B cell (primary cell): ENCODE measurements around the gene CORO2B. TPM values are rescaled to one million over a fixed set of nuclear protein-coding genes. Genes with fewer than 3 reads are reported as not detected.

Experiments used
- ATAC-seq: fragments of 200-7000 bp; cut with Tn5 transposase; one replicate; pipeline ENCODE4 v1.10.0; 2021; ENCODE audit warnings: low read depth, mild to moderate bottlenecking, moderate number of reproducible peaks, moderate library complexity
- CTCF ChIA-PET: fragments of 350-600 bp; sonication (Branson Sonifier 250); formaldehyde crosslinking; loops from one replicate; lab custom pipeline; 2021; ENCODE audit warnings: antibody characterized with exemption, inconsistent platforms; lab: Charles Lee
- POLR2A ChIA-PET: fragments of 350-600 bp; sonication (Branson Sonifier 250); formaldehyde crosslinking; loops from one replicate; lab custom pipeline; 2021; ENCODE audit warnings: antibody characterized with exemption; lab: Charles Lee
- DNase-seq: peaks from one replicate; pipeline ENCODE4 v3.0.0; 2013
- H2AFZ ChIP-seq: 2 replicates; pipeline ENCODE4 v1.6.1; 2012; ENCODE audit warnings: mild to moderate bottlenecking, low read depth, low read length; ENCODE audit not compliant: insufficient read depth, poor library complexity, severe bottlenecking
- H3K27ac ChIP-seq, 2 donors: 1 replicate in 1 of 2; 2 replicates in 1 of 2; pipeline ENCODE4 v1.5.1; 2012 to 2013; ENCODE audit warnings: low read length in 2 of 2, mild to moderate bottlenecking in 2 of 2, moderate library complexity in 1 of 2
- H3K27me3 ChIP-seq, 4 experiments: fragments of 200-600 bp in 1 of 4; sonication (generic) in 1 of 4; replicated peaks in 1 of 4; 1 replicate in 2 of 4; 2 replicates in 2 of 4; pipeline versions ENCODE4 v1.6.1 to v1.7.0; 2013 to 2016; ENCODE audit warnings: low read length in 3 of 4, mild to moderate bottlenecking in 2 of 4, mixed read lengths in 1 of 4, moderate library complexity in 1 of 4; ENCODE audit not compliant: insufficient read depth in 4 of 4, control insufficient read depth in 3 of 4; ENCODE audit errors: control extremely low read depth in 1 of 4
- H3K36me3 ChIP-seq, 2 experiments: replicated peaks in 1 of 2; 1 replicate in 1 of 2; 2 replicates in 1 of 2; pipeline versions ENCODE4 v1.6.1 to v1.7.1; 2013; ENCODE audit warnings: low read length in 1 of 2; ENCODE audit not compliant: insufficient read depth in 2 of 2, control insufficient read depth in 1 of 2; ENCODE audit errors: control extremely low read depth in 1 of 2, extremely low read depth in 1 of 2
- H3K4me1 ChIP-seq, 2 donors: fragments of 200-600 bp in 1 of 2; sonication (generic) in 1 of 2; 1 replicate in 1 of 2; 2 replicates in 1 of 2; pipeline versions ENCODE4 v1.5.1 to v1.6.1; 2013 to 2017; ENCODE audit warnings: low read length in 2 of 2; ENCODE audit not compliant: control insufficient read depth in 2 of 2, insufficient read depth in 2 of 2
- H3K4me2 ChIP-seq: replicated peaks from 2 replicates; pipeline ENCODE3; 2012; ENCODE audit warnings: mild to moderate bottlenecking, low read depth, low read length; ENCODE audit not compliant: poor library complexity, severe bottlenecking
- H3K4me3 ChIP-seq, 5 experiments: fragments of 200-600 bp in 1 of 5; sonication (generic) in 1 of 5; 1 replicate in 3 of 5; 2 replicates in 2 of 5; pipeline versions ENCODE4 v1.5.1 to v1.7.0; 2011 to 2016; ENCODE audit warnings: low read length in 4 of 5, mild to moderate bottlenecking in 4 of 5, low read depth in 2 of 5, control low read depth in 1 of 5, moderate library complexity in 1 of 5; ENCODE audit not compliant: insufficient read depth in 1 of 5; ENCODE audit errors: control extremely low read depth in 1 of 5, extremely low read depth in 1 of 5
- H3K79me2 ChIP-seq: fragments of 200-600 bp; sonication (generic); one replicate; pipeline ENCODE4 v1.6.0; 2016; ENCODE audit warnings: low read length; ENCODE audit not compliant: control insufficient read depth, insufficient read depth
- H3K9ac ChIP-seq: fragments of 200-600 bp; sonication (generic); 2 replicates; pipeline ENCODE4 v1.6.1; 2017; ENCODE audit warnings: mild to moderate bottlenecking, low read length, moderate library complexity
- H3K9me3 ChIP-seq, 3 donors: one replicate each; pipeline versions ENCODE4 v1.6.1 to v1.7.1; 2013; ENCODE audit warnings: low read length in 2 of 3; ENCODE audit not compliant: control insufficient read depth in 2 of 3, insufficient read depth in 1 of 3; ENCODE audit errors: control extremely low read depth in 1 of 3
- H4K20me1 ChIP-seq: 2 replicates; pipeline ENCODE4 v1.6.0; 2012; ENCODE audit warnings: mild to moderate bottlenecking, low read length; ENCODE audit not compliant: insufficient read depth, control insufficient read depth, poor library complexity, severe bottlenecking
- H3K27ac Mint-ChIP-seq: one replicate; pipeline ENCODE4 v1.8.0; 2021; ENCODE audit warnings: mixed read lengths
- H3K27me3 Mint-ChIP-seq: one replicate; pipeline ENCODE4 v1.8.0; 2021; ENCODE audit warnings: mixed read lengths
- H3K4me1 Mint-ChIP-seq: one replicate; pipeline ENCODE4 v1.8.0; 2021; ENCODE audit warnings: mixed read lengths
- H3K4me3 Mint-ChIP-seq: one replicate; pipeline ENCODE4 v1.8.0; 2021; ENCODE audit warnings: mixed read lengths
- H3K9me3 Mint-ChIP-seq: one replicate; pipeline ENCODE4 v1.8.0; 2022; ENCODE audit warnings: mixed read lengths; ENCODE audit not compliant: insufficient read depth
- EZH2 ChIP-seq: IDR thresholded peaks from 2 replicates; pipeline ENCODE4 v1.6.1; 2012; ENCODE audit warnings: borderline replicate concordance, low read depth, mild to moderate bottlenecking, moderate library complexity, low read length; ENCODE audit not compliant: insufficient read depth, poor library complexity, severe bottlenecking
- WGBS: methylation state at CpG from one replicate; pipeline ENCODE4 v1.1.5; 2013; ENCODE audit warnings: missing lambda C conversion rate; ENCODE audit not compliant: insufficient coverage; 5-methylcytosine and 5-hydroxymethylcytosine counted together
- intact Hi-C: fragments of 100-400 bp; cut with micrococcal nuclease; formaldehyde crosslinking; loops from one replicate; pipeline ENCODE4 v1.10.0; 2022
- polyA plus RNA-seq: library from polyadenylated mRNA; depleted of rRNA; stranded (reverse); fragments of >200 nt; gene quantifications from 2 replicates; pipeline ENCODE4 v1.2.3, GENCODE V29; 2012
- total RNA-seq, 2 donors: library from RNA; stranded (reverse); fragments of 120-200 nt in 1 of 2; gene quantifications; 1 replicate in 1 of 2; 2 replicates in 1 of 2; pipeline versions ENCODE4 v1.2.3 to v1.2.4, GENCODE V29; 2013 to 2022
- TF ChIP-seq, protein P1 (sequence below): fragments of 200-600 bp; IDR thresholded peaks from one replicate; pipeline ENCODE4 v1.8.0; 2022; ENCODE audit warnings: antibody characterized with exemption, mild to moderate bottlenecking

The CORO2B gene
- total and polyA plus RNA-seq, 2 donors (not counting 1 experiment from before 2014, with no cell fraction given): 9.5 to 11.3 TPM

DNA sequence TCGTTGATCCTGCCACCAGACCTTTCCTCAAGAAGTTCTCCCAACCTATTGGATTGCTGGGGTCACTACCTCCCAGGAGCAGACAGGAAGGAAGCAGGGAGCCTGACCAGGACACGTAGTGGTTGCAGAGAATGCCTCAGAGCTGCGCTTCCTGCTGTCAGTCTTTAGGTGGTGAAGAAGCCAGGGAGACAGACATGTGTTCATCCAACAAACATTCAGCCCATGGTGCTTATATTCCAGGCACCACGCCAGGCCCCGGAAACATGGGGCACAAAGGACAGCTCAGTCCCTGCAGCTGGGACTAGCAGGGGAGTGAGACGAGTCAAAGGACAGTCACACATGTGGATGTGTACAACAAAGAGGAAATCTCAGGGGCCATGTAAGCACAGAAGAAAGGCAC lies 26.0 kb upstream of the CORO2B start:
- Mint-ChIP-seq H3K27me3 (peaks cover 58% of the 10 kb centered on the region), H3K4me3 (no peak overlapping the region), H3K9me3 (no peaks in the 10 kb centered on the region), H3K4me1 (no peaks in the 10 kb centered on the region), H3K27ac (no peak overlapping the region)
- WGBS: 66% methylated on average over 6 of the region's 6 CpGs
- Histone ChIP-seq H3K4me2 (no peak overlapping the region), H3K79me2 (no peaks in the 10 kb centered on the region), H3K4me1 (no peaks in the 10 kb centered on the region), H3K9ac (no peak overlapping the region), H3K27ac (no peak overlapping the region), H3K4me3 (no peak overlapping the region), H3K36me3 (no peaks in the 10 kb centered on the region), H3K9me3 (no peaks in the 10 kb centered on the region), H3K27me3 (peaks cover 0 to 25% (median 12%) of the 10 kb centered on the region in 4 experiments), H2AFZ (no peak overlapping the region), H4K20me1 (no peaks in the 10 kb centered on the region)
- CTCF ChIA-PET: interaction anchor here (0.7 to 14.0 kb wide), 5 partner anchors 86 to 372 kb away, joined by 3 to 409 read pairs (median 12); no protein-coding TSS in a partner anchor
- TF ChIP-seq, protein P1, sequence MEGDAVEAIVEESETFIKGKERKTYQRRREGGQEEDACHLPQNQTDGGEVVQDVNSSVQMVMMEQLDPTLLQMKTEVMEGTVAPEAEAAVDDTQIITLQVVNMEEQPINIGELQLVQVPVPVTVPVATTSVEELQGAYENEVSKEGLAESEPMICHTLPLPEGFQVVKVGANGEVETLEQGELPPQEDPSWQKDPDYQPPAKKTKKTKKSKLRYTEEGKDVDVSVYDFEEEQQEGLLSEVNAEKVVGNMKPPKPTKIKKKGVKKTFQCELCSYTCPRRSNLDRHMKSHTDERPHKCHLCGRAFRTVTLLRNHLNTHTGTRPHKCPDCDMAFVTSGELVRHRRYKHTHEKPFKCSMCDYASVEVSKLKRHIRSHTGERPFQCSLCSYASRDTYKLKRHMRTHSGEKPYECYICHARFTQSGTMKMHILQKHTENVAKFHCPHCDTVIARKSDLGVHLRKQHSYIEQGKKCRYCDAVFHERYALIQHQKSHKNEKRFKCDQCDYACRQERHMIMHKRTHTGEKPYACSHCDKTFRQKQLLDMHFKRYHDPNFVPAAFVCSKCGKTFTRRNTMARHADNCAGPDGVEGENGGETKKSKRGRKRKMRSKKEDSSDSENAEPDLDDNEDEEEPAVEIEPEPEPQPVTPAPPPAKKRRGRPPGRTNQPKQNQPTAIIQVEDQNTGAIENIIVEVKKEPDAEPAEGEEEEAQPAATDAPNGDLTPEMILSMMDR: no peak
- TF ChIP-seq EZH2: no peak
- POLR2A ChIA-PET: interaction anchor here (0.6 kb wide), 1 partner anchor 323 kb away, joined by 3 read pairs; no protein-coding TSS in a partner anchor
- DNase-seq (no peak), ATAC-seq (no peak)
- intact Hi-C loops: no loop called here

DNA sequence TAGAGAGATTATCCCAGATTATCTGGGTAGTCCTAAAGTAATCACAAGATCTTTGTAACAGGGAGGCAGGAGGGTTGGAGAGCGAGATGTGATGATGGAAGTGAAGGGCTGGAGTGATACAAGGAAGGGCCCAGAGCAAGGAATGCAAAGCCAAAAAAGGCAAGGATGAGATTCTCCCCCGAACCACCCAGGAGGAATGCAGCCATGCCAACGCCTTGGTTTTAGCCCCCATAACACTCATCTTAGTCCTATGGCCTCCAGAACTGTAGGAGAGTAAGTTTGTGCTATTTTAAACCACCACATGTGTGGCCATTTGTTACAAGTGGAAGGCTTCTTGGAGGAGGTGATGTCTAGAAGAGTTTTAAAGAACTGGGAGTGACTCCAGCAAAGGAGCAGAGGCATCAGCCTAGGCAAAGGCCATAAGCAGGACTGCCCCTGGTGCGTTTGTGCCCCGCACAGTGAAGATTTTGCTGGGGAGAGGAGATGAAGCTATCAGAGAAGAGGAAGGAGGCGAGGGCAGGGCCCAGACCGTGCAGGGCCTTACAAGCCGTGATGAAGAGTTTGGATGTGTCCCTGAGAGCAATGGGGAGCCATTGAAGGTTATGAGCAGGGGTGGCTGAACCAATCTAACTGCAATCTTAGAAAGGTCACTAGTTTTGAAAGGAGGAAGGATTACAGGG lies 25.3 kb upstream of the CORO2B start:
- WGBS: 76% methylated on average over 6 of the region's 8 CpGs
- peaks cover 60% of the 10 kb centered on the region for H3K27me3 Mint-ChIP-seq
- POLR2A ChIA-PET: interaction anchor here (0.5 kb wide), 1 partner anchor 188 kb away, joined by 4 read pairs; no protein-coding TSS in a partner anchor

More for the DNA sequence above, 25.3 kb upstream of the CORO2B start:
- Histone ChIP-seq H3K36me3 (no peaks in the 10 kb centered on the region), H2AFZ (no peak overlapping the region), H3K4me3 (no peak overlapping the region), H3K27ac (no peak overlapping the region), H3K79me2 (no peaks in the 10 kb centered on the region), H3K27me3 (peaks cover 0 to 29% (median 12%) of the 10 kb centered on the region in 4 experiments), H3K9me3 (no peaks in the 10 kb centered on the region), H3K9ac (no peak overlapping the region), H3K4me2 (no peak overlapping the region), H4K20me1 (no peaks in the 10 kb centered on the region), H3K4me1 (peaks cover 1 to 3% of the 10 kb centered on the region in 2 donors)
- no peaks in the 10 kb centered on the region for H3K9me3 Mint-ChIP-seq
- H3K4me1 Mint-ChIP-seq: peaks cover under 1% of the 10 kb centered on the region
- TF ChIP-seq, protein P1: no peak
- no peak for TF ChIP-seq EZH2
- CTCF ChIA-PET: interaction anchor here (0.9 to 14.0 kb wide), 13 partner anchors 11 to 371 kb away, joined by 3 to 409 read pairs (median 7); no protein-coding TSS in a partner anchor
- intact Hi-C loops: no loop called here
- ATAC-seq (no peak), DNase-seq (no peak)
- no peak overlapping the region for H3K27ac Mint-ChIP-seq
- no peak overlapping the region for H3K4me3 Mint-ChIP-seq
